Measurements from ENCODE around the gene S1PR4.

DNA sequence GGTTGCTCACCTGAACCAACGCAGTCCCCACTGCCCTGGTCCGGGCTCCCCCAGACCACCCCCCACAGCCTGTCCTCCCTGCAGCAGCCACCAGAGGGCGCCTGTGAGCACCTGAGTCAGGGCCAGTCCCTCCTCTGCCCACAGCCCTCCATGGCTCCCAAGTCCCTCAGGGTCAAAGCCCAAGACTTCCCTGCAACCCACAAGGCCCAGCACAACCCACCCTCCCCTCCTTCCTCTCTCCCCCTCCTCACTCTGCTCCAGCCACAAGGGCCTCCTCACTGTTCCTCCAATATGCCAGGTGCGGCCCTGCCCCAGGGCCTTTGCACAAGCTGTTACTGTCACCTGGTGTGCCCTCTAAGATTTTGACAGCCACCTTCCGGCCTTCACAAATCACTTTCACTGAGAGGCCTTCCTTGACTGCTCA lies 31.9 kb upstream of the S1PR4 start:
- TF ChIP-seq, protein P1, sequence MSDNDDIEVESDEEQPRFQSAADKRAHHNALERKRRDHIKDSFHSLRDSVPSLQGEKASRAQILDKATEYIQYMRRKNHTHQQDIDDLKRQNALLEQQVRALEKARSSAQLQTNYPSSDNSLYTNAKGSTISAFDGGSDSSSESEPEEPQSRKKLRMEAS (IDR thresholded peaks at IDR 0.05): no peak
- TF ChIP-seq EP300 (IDR thresholded peaks at IDR 0.05; ENCODE audit: borderline replicate concordance): no peak

Measured in Ishikawa (cell line).